ENCODE data around the gene SAMHD1.

DNA sequence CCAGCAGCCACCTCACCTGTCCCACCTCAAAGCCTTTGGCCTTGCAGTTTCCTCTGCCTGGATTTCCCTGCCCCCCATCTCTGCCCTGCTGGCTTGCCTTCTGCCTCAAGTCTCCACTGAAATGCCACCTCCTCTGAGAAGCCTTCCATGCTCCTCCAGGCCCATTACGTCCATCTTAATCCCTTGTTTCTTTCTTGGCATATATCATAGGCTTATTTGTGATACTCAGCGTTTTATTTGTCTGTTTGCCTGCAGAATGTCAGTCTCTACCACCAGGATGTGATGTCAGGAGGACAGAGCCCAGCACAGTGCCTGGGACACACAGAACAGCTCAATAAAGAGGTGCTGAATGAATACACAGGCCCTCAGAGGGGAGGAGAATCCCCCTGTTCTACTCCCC is 100.0 kb downstream of the SAMHD1 start:
- TF ChIP-seq EZH2 (IDR thresholded peaks at IDR 0.05; ENCODE audit: borderline replicate concordance, insufficient read depth, low read depth, low read length, poor library complexity, severe bottlenecking) = no peak
- TF ChIP-seq, protein P1, sequence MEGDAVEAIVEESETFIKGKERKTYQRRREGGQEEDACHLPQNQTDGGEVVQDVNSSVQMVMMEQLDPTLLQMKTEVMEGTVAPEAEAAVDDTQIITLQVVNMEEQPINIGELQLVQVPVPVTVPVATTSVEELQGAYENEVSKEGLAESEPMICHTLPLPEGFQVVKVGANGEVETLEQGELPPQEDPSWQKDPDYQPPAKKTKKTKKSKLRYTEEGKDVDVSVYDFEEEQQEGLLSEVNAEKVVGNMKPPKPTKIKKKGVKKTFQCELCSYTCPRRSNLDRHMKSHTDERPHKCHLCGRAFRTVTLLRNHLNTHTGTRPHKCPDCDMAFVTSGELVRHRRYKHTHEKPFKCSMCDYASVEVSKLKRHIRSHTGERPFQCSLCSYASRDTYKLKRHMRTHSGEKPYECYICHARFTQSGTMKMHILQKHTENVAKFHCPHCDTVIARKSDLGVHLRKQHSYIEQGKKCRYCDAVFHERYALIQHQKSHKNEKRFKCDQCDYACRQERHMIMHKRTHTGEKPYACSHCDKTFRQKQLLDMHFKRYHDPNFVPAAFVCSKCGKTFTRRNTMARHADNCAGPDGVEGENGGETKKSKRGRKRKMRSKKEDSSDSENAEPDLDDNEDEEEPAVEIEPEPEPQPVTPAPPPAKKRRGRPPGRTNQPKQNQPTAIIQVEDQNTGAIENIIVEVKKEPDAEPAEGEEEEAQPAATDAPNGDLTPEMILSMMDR (IDR thresholded peaks at IDR 0.05) = no peak
